ENCODE results near the gene ADAMTS2.

GRCh38 chr5:179263391-179264052 is 81.7 kb downstream of the ADAMTS2 start:
- no peak for TF ChIP-seq POLR2A (IDR thresholded peaks at IDR 0.05; ENCODE audit: low read depth, low read length)
- TF ChIP-seq PAX5 (IDR thresholded peaks at IDR 0.05; ENCODE audit: insufficient read depth, low read length, severe bottlenecking) = no peak
- TF ChIP-seq POLR2AphosphoS5 (IDR thresholded peaks at IDR 0.05; ENCODE audit: low read depth, low read length) = no peak

Measured in GM12891 (cell line).